Mammary epithelial cell (primary cell): ENCODE data around the gene HCAR2.
"Not testable (repeated sequence)": the region's sequence is repeated elsewhere in the genome, so short reads cannot be mapped to it uniquely, and the experiment has no call there.

Experiments
- EZH2 ChIP-seq: IDR thresholded peaks from 2 replicates; pipeline ENCODE4 v1.6.1; 2012; ENCODE audit warnings: low read length, inconsistent platforms, borderline replicate concordance
- TF ChIP-seq, protein P1 (sequence below), 2 donors: IDR thresholded peaks in 1 of 2; conservative IDR thresholded peaks in 1 of 2; 2 replicates each; pipeline ENCODE4 v1.5.1; 2011 to 2012; ENCODE audit warnings: inconsistent platforms in 2 of 2, low read length in 2 of 2, mild to moderate bottlenecking in 2 of 2, control low read depth in 1 of 2, low read depth in 1 of 2; ENCODE audit not compliant: insufficient read depth in 1 of 2; ENCODE audit errors: extremely low read depth in 1 of 2

DNA sequence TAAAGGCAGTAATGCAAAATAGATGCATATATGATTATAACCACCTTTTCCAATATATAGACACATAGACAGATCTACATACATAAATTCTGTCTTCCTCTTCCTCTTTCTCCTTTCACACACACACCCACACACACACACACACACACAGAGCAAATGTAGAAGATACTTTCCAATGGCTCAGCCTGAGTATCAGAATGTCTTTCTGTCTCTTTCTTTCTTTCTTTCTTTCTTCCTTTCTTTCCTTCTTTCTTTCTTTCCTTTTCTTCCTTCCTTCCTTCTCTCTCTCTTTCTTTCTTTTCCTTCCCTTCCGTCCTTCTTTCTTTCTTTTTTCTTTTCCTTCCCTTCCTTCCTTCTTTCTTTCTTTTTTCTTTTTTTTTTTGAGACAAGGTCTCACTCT is 8.1 kb upstream of the HCAR2 start:
- TF ChIP-seq, protein P1, sequence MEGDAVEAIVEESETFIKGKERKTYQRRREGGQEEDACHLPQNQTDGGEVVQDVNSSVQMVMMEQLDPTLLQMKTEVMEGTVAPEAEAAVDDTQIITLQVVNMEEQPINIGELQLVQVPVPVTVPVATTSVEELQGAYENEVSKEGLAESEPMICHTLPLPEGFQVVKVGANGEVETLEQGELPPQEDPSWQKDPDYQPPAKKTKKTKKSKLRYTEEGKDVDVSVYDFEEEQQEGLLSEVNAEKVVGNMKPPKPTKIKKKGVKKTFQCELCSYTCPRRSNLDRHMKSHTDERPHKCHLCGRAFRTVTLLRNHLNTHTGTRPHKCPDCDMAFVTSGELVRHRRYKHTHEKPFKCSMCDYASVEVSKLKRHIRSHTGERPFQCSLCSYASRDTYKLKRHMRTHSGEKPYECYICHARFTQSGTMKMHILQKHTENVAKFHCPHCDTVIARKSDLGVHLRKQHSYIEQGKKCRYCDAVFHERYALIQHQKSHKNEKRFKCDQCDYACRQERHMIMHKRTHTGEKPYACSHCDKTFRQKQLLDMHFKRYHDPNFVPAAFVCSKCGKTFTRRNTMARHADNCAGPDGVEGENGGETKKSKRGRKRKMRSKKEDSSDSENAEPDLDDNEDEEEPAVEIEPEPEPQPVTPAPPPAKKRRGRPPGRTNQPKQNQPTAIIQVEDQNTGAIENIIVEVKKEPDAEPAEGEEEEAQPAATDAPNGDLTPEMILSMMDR (conservative IDR thresholded peaks at IDR 0.05 in 1 of 2, IDR thresholded peaks at IDR 0.05 in 1 of 2; ENCODE audit: extremely low read depth in 1 of 2, insufficient read depth in 1 of 2, low read depth in 1 of 2, low read length in 2 of 2): not testable (repeated sequence)
- not testable (repeated sequence) for TF ChIP-seq EZH2
